Measurements from ENCODE around the gene MTHFD2. TPM values are rescaled to one million over a fixed set of nuclear protein-coding genes. Genes with fewer than 3 reads are reported as not detected.

Gene MTHFD2
- polyA plus RNA-seq, 3 donors, result 24.1 to 39.4 (median 38.5) TPM

DNA sequence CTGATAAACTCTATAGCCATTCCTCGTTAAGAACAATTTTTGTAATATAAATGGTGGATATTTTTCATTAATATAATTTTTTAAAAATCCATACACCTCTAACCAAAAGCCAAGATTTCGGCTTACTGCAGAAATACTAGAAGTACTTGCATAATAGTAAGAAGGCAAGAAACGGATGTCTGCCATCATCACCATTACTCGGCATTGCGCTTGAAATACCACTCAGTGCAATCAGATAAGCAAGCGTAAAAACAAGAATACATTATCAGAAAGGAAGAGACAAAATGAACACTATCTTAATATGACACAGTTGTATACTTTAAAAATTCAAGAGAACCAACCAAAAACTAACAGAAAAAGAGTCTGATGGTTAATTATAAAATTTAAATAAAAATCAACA is 35.5 kb upstream of the MTHFD2 start:
- Mint-ChIP-seq H3K27me3 (ENCODE audit: low read depth in 3 of 3) (no peaks in the 10 kb centered on the region), H3K9me3 (peaks cover 0 to 5% (median 4%) of the 10 kb centered on the region in 7 donors), H3K4me3 (no peak overlapping the region), H3K27ac (peak overlapping the region in 1 of 7 donors; percentile 19), H3K4me1 (no peaks in the 10 kb centered on the region), H3K36me3 (peaks cover 80 to 94% of the 10 kb centered on the region in 2 donors)
- Histone ChIP-seq H3K36me3 (replicated peaks in 1 of 2; ENCODE audit: control insufficient read depth in 1 of 2, insufficient read depth in 2 of 2, low read length in 2 of 2) (peaks cover 98 to 100% of the 10 kb centered on the region in 2 donors), H3K9ac (ENCODE audit: insufficient read depth, low read length, poor library complexity, severe bottlenecking) (no peak overlapping the region), H2AFZ (ENCODE audit: insufficient read depth, low read depth, low read length, poor library complexity, severe bottlenecking) (no peak overlapping the region), H3K4me2 (replicated peaks; ENCODE audit: extremely low read depth, low read length, poor library complexity, severe bottlenecking) (no peak overlapping the region), H3K27me3 (ENCODE audit: control insufficient read depth in 2 of 2, insufficient read depth in 2 of 2, low read length in 2 of 2) (no peaks in the 10 kb centered on the region), H3K79me2 (ENCODE audit: insufficient read depth, low read length) (peaks cover 96% of the 10 kb centered on the region), H4K20me1 (ENCODE audit: insufficient read depth, low read length) (peaks cover 98% of the 10 kb centered on the region), H3K4me1 (ENCODE audit: control insufficient read depth in 1 of 2, insufficient read depth in 2 of 2, low read length in 2 of 2) (no peaks in the 10 kb centered on the region), H3K9me3 (replicated peaks in 1 of 2; ENCODE audit: control insufficient read depth in 1 of 2, insufficient read depth in 1 of 2, low read length in 2 of 2) (no peaks in the 10 kb centered on the region), H3K4me3 (replicated peaks in 1 of 3; ENCODE audit: low read depth in 2 of 3, low read length in 3 of 3) (no peak overlapping the region), H3K27ac (ENCODE audit: low read depth in 1 of 2, low read length in 2 of 2) (no peak overlapping the region)
- WGBS (ENCODE audit: insufficient coverage), result no CpG with 5 or more reads among the region's 6 CpGs
- TF ChIP-seq, protein P1, sequence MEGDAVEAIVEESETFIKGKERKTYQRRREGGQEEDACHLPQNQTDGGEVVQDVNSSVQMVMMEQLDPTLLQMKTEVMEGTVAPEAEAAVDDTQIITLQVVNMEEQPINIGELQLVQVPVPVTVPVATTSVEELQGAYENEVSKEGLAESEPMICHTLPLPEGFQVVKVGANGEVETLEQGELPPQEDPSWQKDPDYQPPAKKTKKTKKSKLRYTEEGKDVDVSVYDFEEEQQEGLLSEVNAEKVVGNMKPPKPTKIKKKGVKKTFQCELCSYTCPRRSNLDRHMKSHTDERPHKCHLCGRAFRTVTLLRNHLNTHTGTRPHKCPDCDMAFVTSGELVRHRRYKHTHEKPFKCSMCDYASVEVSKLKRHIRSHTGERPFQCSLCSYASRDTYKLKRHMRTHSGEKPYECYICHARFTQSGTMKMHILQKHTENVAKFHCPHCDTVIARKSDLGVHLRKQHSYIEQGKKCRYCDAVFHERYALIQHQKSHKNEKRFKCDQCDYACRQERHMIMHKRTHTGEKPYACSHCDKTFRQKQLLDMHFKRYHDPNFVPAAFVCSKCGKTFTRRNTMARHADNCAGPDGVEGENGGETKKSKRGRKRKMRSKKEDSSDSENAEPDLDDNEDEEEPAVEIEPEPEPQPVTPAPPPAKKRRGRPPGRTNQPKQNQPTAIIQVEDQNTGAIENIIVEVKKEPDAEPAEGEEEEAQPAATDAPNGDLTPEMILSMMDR (IDR thresholded peaks at IDR 0.05), result no peak
- intact Hi-C loops (cut with micrococcal nuclease), result loop anchor here in 1 of 2 donors (5.0 kb wide), 1 partner anchor 34 kb away; the partner anchor contains the start of gene MTHFD2
- no peak for DNase-seq

DNA sequence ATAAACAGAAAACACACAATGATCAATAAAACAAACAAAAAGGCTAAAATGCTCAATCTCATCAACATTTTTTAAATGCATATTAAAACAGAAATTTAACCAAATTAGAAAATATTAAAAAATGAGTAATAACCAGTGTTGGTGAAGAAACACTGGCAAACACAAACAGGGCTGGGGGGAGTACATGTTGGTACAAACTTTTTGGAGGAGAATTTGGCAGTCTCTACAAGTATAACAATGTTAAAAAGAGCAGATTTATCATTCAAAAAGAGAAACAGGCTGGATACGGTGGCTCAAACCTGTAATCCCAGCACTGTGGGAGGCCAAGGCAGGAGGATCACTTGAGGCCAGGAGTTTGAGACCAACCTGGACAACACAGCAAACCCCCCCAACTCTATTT is 33.7 kb upstream of the MTHFD2 start:
- Histone ChIP-seq H4K20me1 (ENCODE audit: insufficient read depth, low read length) (peaks cover 98% of the 10 kb centered on the region), H3K9me3 (replicated peaks in 1 of 2; ENCODE audit: control insufficient read depth in 1 of 2, insufficient read depth in 1 of 2, low read length in 2 of 2) (no peaks in the 10 kb centered on the region), H3K27me3 (ENCODE audit: control insufficient read depth in 2 of 2, insufficient read depth in 2 of 2, low read length in 2 of 2) (no peaks in the 10 kb centered on the region), H3K4me2 (replicated peaks; ENCODE audit: extremely low read depth, low read length, poor library complexity, severe bottlenecking) (no peak overlapping the region), H3K4me3 (replicated peaks in 1 of 3; ENCODE audit: low read depth in 2 of 3, low read length in 3 of 3) (no peak overlapping the region), H3K79me2 (ENCODE audit: insufficient read depth, low read length) (peaks cover 96% of the 10 kb centered on the region), H3K4me1 (ENCODE audit: control insufficient read depth in 1 of 2, insufficient read depth in 2 of 2, low read length in 2 of 2) (no peaks in the 10 kb centered on the region), H3K36me3 (replicated peaks in 1 of 2; ENCODE audit: control insufficient read depth in 1 of 2, insufficient read depth in 2 of 2, low read length in 2 of 2) (peaks cover 98 to 100% of the 10 kb centered on the region in 2 donors), H2AFZ (ENCODE audit: insufficient read depth, low read depth, low read length, poor library complexity, severe bottlenecking) (no peak overlapping the region), H3K9ac (ENCODE audit: insufficient read depth, low read length, poor library complexity, severe bottlenecking) (no peak overlapping the region), H3K27ac (ENCODE audit: low read depth in 1 of 2, low read length in 2 of 2) (no peak overlapping the region)
- TF ChIP-seq, protein P1 (IDR thresholded peaks at IDR 0.05), result no peak
- Mint-ChIP-seq H3K27ac (peak overlapping the region in 1 of 7 donors; percentile 66), H3K4me1 (no peaks in the 10 kb centered on the region), H3K36me3 (peaks cover 77 to 95% of the 10 kb centered on the region in 2 donors), H3K4me3 (no peak overlapping the region), H3K9me3 (peaks cover 0 to 5% (median 3%) of the 10 kb centered on the region in 7 donors), H3K27me3 (ENCODE audit: low read depth in 3 of 3) (no peaks in the 10 kb centered on the region)
- DNase-seq, result no peak
- WGBS (ENCODE audit: insufficient coverage), result no CpG with 5 or more reads among the region's 1 CpG
- intact Hi-C loops (cut with micrococcal nuclease), result loop anchor here in 1 of 2 donors (5.0 kb wide), 1 partner anchor 33 kb away; the partner anchor contains the start of gene MTHFD2
